DND-41 (cell line): ENCODE results near the gene AGAP1.

Experiments used
- CTCF ChIP-seq: IDR thresholded peaks from 2 replicates; pipeline ENCODE4 v1.5.1; 2012; ENCODE audit warnings: borderline replicate concordance, low read length, moderate library complexity, mild to moderate bottlenecking; ENCODE audit not compliant: poor library complexity, severe bottlenecking; ENCODE audit errors: extremely low read depth
- EZH2 ChIP-seq: IDR thresholded peaks from 3 replicates; pipeline ENCODE4 v1.6.1; 2012; ENCODE audit warnings: borderline replicate concordance, low read depth, mild to moderate bottlenecking, moderate library complexity, low read length, inconsistent platforms; ENCODE audit not compliant: severe bottlenecking

- TF ChIP-seq CTCF (no peak), EZH2 (no peak)
These were observed 319.6 kb downstream of the AGAP1 start for GRCh38 chr2:235813398-235813797.
